OCI-LY7 (cell line): ENCODE measurements around the gene ITGB7.

ENCODE experiments used
- CTCF ChIP-seq: fragments of 200-600 bp; sonication (generic); conservative IDR thresholded peaks from 2 replicates; pipeline ENCODE4 v1.5.1; 2014; ENCODE audit warnings: mild to moderate bottlenecking, antibody characterized with exemption, low read length, moderate library complexity, mixed read lengths
- EZH2phosphoT487 ChIP-seq: fragments of 200-600 bp; sonication (generic); IDR thresholded peaks from 2 replicates; pipeline ENCODE4 v1.6.1; 2018; ENCODE audit warnings: low read depth, borderline replicate concordance, mild to moderate bottlenecking, mixed run types, antibody characterized with exemption, low read length, moderate library complexity, mixed read lengths

GRCh38 chr12:53252349-53252916 lies 45.4 kb upstream of the ITGB7 start:
- TF ChIP-seq EZH2phosphoT487, result no peak
- TF ChIP-seq CTCF, result peak; percentile 26; the same call in 1 of the 2 replicates
